Measurements from ENCODE around the gene WDFY4.

DNA sequence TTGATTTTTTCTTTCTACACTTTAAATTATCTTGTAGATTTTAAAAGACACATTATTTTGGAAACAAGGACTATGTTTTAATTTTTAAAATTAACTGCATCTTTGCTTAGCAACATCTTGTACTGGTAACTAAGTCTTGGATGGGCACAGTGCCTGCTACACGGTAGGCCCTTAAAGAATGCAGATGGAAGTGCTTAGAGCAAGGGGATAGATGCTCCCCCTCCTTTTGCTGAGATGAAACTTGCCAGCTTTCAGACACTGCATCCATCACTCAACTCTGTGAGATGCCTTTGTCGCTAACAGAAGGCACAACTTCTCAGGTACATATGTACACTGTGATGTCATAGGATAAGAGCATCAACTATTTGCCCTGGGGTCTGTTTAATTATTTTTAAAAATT is 151.1 kb downstream of the WDFY4 start:
- TF ChIP-seq CTCF (conservative IDR thresholded peaks at IDR 0.05; ENCODE audit: low read depth, low read length) (no peak), ELK1 (IDR thresholded peaks at IDR 0.05; ENCODE audit: borderline replicate concordance, low read depth, low read length) (no peak), POLR2A (IDR thresholded peaks at IDR 0.05; ENCODE audit: low read depth, low read length) (no peak), CEBPB (IDR thresholded peaks at IDR 0.05; ENCODE audit: low read depth, low read length) (no peak), SMC3 (IDR thresholded peaks at IDR 0.05; ENCODE audit: low read depth, low read length) (no peak), BHLHE40 (IDR thresholded peaks at IDR 0.05; ENCODE audit: low read depth, low read length) (no peak), FOS (IDR thresholded peaks at IDR 0.05; ENCODE audit: low read depth, low read length) (no peak), MXI1 (IDR thresholded peaks at IDR 0.05; ENCODE audit: borderline replicate concordance, low read depth, low read length) (no peak), MAZ (IDR thresholded peaks at IDR 0.05; ENCODE audit: borderline replicate concordance, low read depth, low read length) (no peak), MAFK (IDR thresholded peaks at IDR 0.05; ENCODE audit: low read depth, low read length) (no peak), RAD21 (IDR thresholded peaks at IDR 0.05; ENCODE audit: low read length) (no peak)

Measured in IMR-90 (cell line).